Measurements from ENCODE around the gene UBE2L5. TPM values are rescaled to one million over a fixed set of nuclear protein-coding genes. Genes with fewer than 3 reads are reported as not detected.

The UBE2L5 gene
- total RNA-seq, 1 donor = not detected

DNA sequence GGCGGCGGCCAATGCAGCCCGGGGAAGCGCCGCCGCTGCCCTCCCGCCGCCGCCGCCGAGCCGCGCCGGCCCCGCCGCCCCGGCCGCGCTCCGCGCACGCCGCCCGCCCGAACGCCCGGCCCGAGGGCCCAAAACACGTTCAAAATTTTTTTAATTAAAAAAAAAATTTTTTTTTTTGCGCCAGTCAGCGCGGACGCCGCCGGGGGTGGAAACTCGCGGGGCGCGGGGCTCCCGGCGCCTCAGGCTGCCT lies 43.0 kb downstream of the UBE2L5 start:
- H2AFZ ChIP-seq (ENCODE audit: low read length) = no peak overlapping the region
- DNase-seq (ENCODE audit: insufficient read length, low spot score, missing footprints) = no peak
- TF ChIP-seq, protein P1, sequence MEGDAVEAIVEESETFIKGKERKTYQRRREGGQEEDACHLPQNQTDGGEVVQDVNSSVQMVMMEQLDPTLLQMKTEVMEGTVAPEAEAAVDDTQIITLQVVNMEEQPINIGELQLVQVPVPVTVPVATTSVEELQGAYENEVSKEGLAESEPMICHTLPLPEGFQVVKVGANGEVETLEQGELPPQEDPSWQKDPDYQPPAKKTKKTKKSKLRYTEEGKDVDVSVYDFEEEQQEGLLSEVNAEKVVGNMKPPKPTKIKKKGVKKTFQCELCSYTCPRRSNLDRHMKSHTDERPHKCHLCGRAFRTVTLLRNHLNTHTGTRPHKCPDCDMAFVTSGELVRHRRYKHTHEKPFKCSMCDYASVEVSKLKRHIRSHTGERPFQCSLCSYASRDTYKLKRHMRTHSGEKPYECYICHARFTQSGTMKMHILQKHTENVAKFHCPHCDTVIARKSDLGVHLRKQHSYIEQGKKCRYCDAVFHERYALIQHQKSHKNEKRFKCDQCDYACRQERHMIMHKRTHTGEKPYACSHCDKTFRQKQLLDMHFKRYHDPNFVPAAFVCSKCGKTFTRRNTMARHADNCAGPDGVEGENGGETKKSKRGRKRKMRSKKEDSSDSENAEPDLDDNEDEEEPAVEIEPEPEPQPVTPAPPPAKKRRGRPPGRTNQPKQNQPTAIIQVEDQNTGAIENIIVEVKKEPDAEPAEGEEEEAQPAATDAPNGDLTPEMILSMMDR (IDR thresholded peaks at IDR 0.05; ENCODE audit: extremely low read depth, low read depth, low read length) = no peak
- H4K20me1 ChIP-seq (ENCODE audit: insufficient read depth, low read length) = peaks cover 3% of the 10 kb centered on the region
- H3K79me2 ChIP-seq (ENCODE audit: insufficient read depth, low read length) = peaks cover 28% of the 10 kb centered on the region
- H3K36me3 ChIP-seq (ENCODE audit: insufficient read depth, low read length) = peaks cover 20% of the 10 kb centered on the region
- H3K4me2 ChIP-seq (ENCODE audit: insufficient read depth, low read length) = peak overlapping the region; percentile 81
- H3K4me1 ChIP-seq (ENCODE audit: insufficient read depth, low read length) = peaks cover 27% of the 10 kb centered on the region
- no peaks in the 10 kb centered on the region for H3K9me3 ChIP-seq (ENCODE audit: low read depth, low read length)
- peak overlapping the region; percentile 85 for H3K27ac ChIP-seq (ENCODE audit: low read depth, low read length)
- H3K4me3 ChIP-seq (ENCODE audit: insufficient read depth, low read length) = peak overlapping the region; percentile 85
- H3K27me3 ChIP-seq (ENCODE audit: insufficient read depth, low read length) = no peaks in the 10 kb centered on the region

DNA sequence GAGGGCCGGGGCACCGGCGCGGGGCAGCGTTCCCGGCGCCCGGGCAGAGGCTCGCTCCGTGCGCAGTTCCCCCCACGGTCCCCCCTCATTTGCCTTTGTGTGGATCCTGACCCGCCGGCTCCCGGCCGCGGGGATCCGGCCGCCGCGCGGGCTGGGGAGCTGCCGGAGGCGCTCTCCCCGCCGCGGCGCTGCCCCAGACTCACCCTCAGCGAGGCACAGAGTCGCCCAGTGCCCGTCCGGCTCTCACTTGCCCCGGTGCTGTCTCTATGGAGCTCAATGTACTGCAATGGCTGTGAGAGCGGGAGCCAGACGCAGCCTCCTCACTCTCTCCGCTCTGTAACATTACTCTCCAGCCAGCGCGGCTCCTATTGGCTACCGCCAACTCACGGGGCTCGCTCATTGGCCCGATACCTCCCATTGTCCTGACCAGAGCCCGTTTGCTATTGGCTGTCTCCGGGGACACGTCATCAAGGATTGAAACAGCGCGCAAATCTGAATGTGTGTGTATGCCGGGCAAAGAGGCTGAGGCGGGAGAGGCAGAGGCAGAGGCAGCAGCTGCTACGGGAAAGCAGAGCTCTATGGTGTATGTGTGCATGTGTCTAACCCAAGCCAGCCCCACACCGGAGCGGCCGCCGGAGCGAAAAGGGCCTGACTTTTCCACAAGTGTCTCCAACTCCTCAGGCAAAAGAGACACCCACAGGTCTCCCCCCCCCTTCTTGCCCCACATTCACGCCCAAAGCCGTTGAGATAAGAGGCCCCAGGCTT lies 43.5 kb downstream of the UBE2L5 start, which contains the start of gene HMGB1:
TSS of gene HMGB1 (minus strand) at position 344 of the 765 bp plus-strand sequence. CDS start 2,256 bp downstream, outside the sequence.
- Histone ChIP-seq H2AFZ (ENCODE audit: low read length) (peak within 1 kb of the TSS; percentile 62), H3K4me2 (ENCODE audit: insufficient read depth, low read length) (peak within 1 kb of the TSS; percentile 81), H3K79me2 (ENCODE audit: insufficient read depth, low read length) (peaks cover 28% of the 10 kb centered on the region), H3K9me3 (ENCODE audit: low read depth, low read length) (no peaks in the 10 kb centered on the region), H3K27me3 (ENCODE audit: insufficient read depth, low read length) (no peaks in the 10 kb centered on the region), H3K27ac (ENCODE audit: low read depth, low read length) (peak within 1 kb of the TSS; percentile 85), H3K4me1 (ENCODE audit: insufficient read depth, low read length) (peaks cover 27% of the 10 kb centered on the region), H3K4me3 (ENCODE audit: insufficient read depth, low read length) (peak within 1 kb of the TSS; percentile 87), H4K20me1 (ENCODE audit: insufficient read depth, low read length) (peaks cover 3% of the 10 kb centered on the region), H3K36me3 (ENCODE audit: insufficient read depth, low read length) (peaks cover 20% of the 10 kb centered on the region)
- DNase-seq (ENCODE audit: insufficient read length, low spot score, missing footprints) = peak; percentile 98
- TF ChIP-seq, protein P1 (IDR thresholded peaks at IDR 0.05; ENCODE audit: extremely low read depth, low read depth, low read length) = no peak

DNA sequence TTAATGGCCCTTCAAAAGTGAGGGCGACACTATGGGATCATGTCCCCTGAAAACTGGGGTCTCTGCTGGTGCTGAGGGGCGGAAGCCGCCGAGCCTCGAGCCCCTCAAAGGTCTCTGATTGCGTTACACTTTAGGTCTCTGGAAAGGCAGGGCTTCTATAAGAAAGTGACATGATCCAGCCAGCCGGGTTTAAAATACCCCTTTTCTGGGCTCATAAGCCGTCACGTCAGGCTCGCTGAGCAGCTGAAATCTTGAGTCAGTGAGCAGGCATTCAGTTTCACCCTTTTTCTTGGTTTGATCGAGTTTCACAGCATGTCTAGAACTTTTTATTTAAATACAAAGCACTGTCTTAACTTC lies 44.0 kb downstream of the UBE2L5 start:
- Histone ChIP-seq H2AFZ (ENCODE audit: low read length) (peak overlapping the region; percentile 27), H3K36me3 (ENCODE audit: insufficient read depth, low read length) (peaks cover 19% of the 10 kb centered on the region)
- DNase-seq (ENCODE audit: insufficient read length, low spot score, missing footprints) = no peak

DNA sequence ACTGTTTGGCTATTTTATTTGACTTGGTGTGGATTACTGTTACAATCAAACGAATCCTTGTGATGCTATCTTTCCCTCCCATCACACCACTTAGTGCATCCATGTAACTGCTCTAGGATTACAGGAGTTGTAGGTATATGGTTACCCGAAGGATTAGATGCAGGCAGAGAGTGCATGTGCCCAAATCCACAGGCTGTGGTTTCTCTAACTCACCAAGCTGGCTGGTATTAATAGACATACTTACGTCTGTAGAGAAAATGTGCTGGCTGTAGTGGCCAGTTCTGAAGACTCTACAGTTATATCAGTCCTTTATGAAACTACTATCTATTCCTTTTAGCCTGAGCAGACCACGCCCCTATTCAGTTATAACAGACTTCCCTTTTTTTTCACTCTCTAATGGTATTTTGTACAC lies 44.6 kb downstream of the UBE2L5 start:
- TF ChIP-seq, protein P1 (IDR thresholded peaks at IDR 0.05; ENCODE audit: extremely low read depth, low read depth, low read length) = no peak
- Histone ChIP-seq H3K27ac (ENCODE audit: low read depth, low read length) (peak overlapping the region; percentile 85), H3K27me3 (ENCODE audit: insufficient read depth, low read length) (no peaks in the 10 kb centered on the region), H3K4me2 (ENCODE audit: insufficient read depth, low read length) (peak overlapping the region; percentile 81), H3K4me1 (ENCODE audit: insufficient read depth, low read length) (peaks cover 27% of the 10 kb centered on the region), H3K79me2 (ENCODE audit: insufficient read depth, low read length) (peaks cover 24% of the 10 kb centered on the region), H3K9me3 (ENCODE audit: low read depth, low read length) (no peaks in the 10 kb centered on the region), H2AFZ (ENCODE audit: low read length) (no peak overlapping the region), H3K4me3 (ENCODE audit: insufficient read depth, low read length) (peak overlapping the region; percentile 85), H4K20me1 (ENCODE audit: insufficient read depth, low read length) (peaks cover 3% of the 10 kb centered on the region), H3K36me3 (ENCODE audit: insufficient read depth, low read length) (peaks cover 14% of the 10 kb centered on the region)
- peak; percentile 70 for DNase-seq (ENCODE audit: insufficient read length, low spot score, missing footprints)

More for the DNA sequence above, 44.0 kb downstream of the UBE2L5 start:
- peak overlapping the region; percentile 85 for H3K27ac ChIP-seq (ENCODE audit: low read depth, low read length)
- peak overlapping the region; percentile 85 for H3K4me3 ChIP-seq (ENCODE audit: insufficient read depth, low read length)
- H3K4me2 ChIP-seq (ENCODE audit: insufficient read depth, low read length) = peak overlapping the region; percentile 81
- no peaks in the 10 kb centered on the region for H3K27me3 ChIP-seq (ENCODE audit: insufficient read depth, low read length)
- H4K20me1 ChIP-seq (ENCODE audit: insufficient read depth, low read length) = peaks cover 3% of the 10 kb centered on the region
- no peaks in the 10 kb centered on the region for H3K9me3 ChIP-seq (ENCODE audit: low read depth, low read length)
- peaks cover 28% of the 10 kb centered on the region for H3K79me2 ChIP-seq (ENCODE audit: insufficient read depth, low read length)
- TF ChIP-seq, protein P1 (IDR thresholded peaks at IDR 0.05; ENCODE audit: extremely low read depth, low read depth, low read length) = no peak
- H3K4me1 ChIP-seq (ENCODE audit: insufficient read depth, low read length) = peaks cover 27% of the 10 kb centered on the region

Data from osteoblast (primary cell).